GM18951 (cell line): Measurements from ENCODE around the gene TRMT1.
"Not testable (repeated sequence)": the region's sequence is repeated elsewhere in the genome, so short reads cannot be mapped to it uniquely, and the experiment has no call there.

Source experiments
- POLR2A ChIP-seq: IDR thresholded peaks from 4 replicates; pipeline ENCODE4 v1.6.1; 2011; ENCODE audit warnings: mild to moderate bottlenecking; ENCODE audit not compliant: insufficient read length, insufficient read depth; ENCODE audit errors: extremely low read depth
- in situ Hi-C: fragments of 300-500 bp; cut with MboI; formaldehyde crosslinking; loops from one replicate; pipeline ENCODE4 v1.12.0; 2022; ENCODE audit warnings: low sequenced_read_pairs, mixed read lengths, inconsistent platforms; ENCODE audit not compliant: unreplicated experiment

TRMT1 gene

DNA sequence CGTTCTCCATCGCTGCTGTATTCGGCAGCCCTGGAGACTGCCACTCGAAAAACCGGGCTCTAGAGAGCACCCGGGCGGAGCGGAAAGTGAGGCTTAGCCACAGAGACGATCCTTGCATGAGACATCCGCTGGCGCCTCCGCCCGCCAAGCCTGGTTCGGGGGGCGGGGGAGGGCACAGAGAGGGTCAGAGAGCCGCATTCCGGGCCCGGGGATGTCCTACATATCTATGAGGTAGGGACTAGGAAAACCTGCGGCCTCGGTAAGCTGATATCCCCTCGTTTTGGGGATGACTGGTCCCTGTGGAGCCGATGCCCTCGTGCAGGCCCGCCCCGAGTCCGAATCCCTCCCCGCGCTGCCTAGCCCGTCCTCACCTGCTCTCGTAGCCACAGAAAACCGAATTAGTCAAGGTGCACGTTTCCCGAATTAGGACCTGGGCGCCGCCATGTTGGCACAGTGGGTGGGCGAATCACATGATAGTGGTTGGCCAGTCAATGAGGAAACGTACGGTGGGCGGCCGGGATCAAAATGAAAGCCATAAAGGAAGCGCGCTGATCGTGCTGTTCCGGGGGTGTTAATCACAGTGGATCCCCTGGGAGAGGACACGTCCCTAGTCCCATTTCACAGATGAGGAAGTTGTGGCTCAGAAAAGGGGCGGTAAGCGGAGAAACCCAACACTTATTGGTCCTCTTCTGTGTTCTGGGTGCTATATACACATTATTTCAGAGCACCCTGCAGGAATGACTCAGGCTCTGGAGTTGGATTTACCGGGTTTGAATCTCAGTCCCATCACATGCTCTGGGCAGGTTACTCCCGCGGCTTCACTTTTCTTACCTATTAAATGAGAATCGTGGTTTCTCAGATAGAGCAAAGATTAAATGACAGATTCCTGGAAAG lies at the start of gene TRMT1:
Gene TRMT1 (minus strand): TSS at position 459 of the 894 bp plus-strand sequence. CDS start 341 bp downstream, at position 118.
- in situ Hi-C loops, result no loop called here
- peak; percentile 49 for TF ChIP-seq POLR2A

- in situ Hi-C loops, result not testable (repeated sequence)
Measured at GRCh38 chr19:13166151-13166550, 49.6 kb upstream of the TRMT1 start.

- in situ Hi-C loops, result no loop called here
- TF ChIP-seq POLR2A, result no peak
Measured at GRCh38 chr19:13165162-13165997, 48.8 kb upstream of the TRMT1 start.

DNA sequence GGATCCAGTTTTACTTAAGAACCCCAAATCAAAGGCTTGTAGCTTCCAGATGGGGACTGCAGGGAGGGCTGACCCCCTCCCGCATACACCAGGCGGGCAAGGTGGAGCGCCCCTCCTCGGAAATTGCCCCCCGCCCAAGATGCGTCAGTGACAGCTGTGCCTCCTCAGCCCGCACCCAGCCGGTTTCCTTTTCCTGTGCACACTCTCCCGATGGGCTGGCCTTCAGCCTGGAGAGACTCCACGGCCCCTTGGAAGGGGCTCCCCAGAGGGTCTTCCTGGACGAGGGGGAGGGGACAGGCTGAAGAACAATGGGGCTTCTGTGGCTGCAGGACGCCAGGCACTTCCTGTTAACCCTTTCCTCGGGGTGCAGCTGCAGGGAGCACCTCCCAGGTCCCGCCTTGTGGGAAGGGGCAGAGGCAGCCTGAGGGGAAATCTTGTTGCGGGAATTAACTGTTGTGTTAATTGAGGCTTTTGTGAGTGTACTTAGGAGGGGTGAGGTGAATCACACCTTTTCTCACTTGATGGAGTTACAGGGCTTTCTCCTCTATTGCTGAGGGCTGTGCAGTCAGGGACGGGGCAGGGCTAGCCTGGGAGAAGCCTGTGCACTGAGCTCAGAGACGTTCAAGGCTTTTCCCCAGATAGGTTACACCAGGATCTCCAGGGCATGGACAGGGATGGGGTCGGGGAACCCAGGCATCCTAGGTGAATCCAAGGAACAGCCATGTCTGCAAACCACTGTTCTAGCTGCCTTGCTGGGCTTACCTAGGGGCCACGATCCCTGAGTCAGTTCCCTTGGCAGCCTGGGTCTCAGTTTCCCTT lies 48.0 kb upstream of the TRMT1 start:
- in situ Hi-C loops, result no loop called here

GRCh38 chr19:13163609-13164342 lies 47.2 kb upstream of the TRMT1 start:
- in situ Hi-C loops, result no loop called here
- TF ChIP-seq POLR2A, result no peak

More for the DNA sequence above, 48.0 kb upstream of the TRMT1 start:
- no peak for TF ChIP-seq POLR2A

- peak; percentile 83 for TF ChIP-seq POLR2A
- in situ Hi-C loops, result no loop called here
Measured at GRCh38 chr19:13162724-13163608, 46.4 kb upstream of the TRMT1 start.

- TF ChIP-seq POLR2A, result no peak
- in situ Hi-C loops, result no loop called here
Measured at GRCh38 chr19:13160557-13160956, 44.0 kb upstream of the TRMT1 start.

GRCh38 chr19:13159713-13160112 lies 43.2 kb upstream of the TRMT1 start:
- in situ Hi-C loops, result no loop called here
- TF ChIP-seq POLR2A, result no peak

- no peak for TF ChIP-seq POLR2A
- in situ Hi-C loops, result no loop called here
Measured at GRCh38 chr19:13155472-13156359, 39.2 kb upstream of the TRMT1 start.

DNA sequence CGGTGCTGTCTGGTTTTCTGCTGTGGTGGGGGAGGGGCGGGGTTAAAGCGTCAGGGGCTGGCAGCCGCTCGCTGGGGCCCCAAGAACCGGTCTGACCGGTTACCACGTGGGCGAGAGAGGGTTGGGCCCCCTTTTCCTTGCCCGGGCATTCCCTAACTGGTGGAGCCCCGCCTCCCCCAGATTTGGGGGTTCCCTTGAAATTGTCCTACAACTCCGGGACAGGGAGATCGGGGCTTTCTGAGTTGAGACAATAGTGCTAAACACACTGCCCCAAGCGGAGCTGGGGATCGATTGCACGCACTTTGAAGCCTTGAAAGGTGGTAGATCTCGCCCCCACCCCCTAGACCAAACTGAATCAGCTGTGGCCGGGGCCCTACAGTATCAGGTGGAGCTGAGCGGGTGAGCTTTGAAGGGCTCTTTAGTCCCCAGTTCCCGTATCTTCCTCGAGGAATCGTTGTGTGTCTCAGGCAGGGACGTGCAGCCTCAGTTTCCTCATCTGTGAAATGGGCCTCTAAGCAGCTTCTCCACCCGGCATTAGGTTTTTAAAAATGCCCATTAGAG lies 38.5 kb upstream of the TRMT1 start:
- peak; percentile 46 for TF ChIP-seq POLR2A
- in situ Hi-C loops, result no loop called here

DNA sequence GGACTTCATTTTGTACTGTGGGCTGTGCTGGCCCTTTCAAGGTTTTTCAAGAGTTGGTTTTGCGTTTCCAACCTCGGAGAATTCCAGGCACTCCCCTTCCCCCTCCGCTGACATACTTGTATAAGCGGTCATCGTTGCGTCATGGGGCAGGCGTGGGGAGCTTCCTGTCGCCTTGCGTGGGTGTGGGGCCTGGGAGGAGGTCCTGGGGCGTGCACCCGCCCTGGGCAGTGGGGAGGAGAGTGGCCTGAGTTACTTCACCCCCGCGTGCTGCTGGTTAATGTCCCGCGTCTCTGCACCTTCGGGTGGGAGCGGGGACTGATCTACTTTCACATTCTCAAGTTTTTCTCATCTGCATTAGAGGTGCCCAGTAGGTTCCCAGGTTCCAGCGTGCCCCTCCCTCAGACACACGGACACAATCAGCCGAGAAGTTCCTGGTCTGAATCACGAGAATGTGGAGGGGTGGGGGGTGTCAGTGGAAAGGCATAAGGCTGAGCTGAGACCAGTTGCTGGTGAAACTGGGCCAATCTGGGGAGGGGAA lies 37.8 kb upstream of the TRMT1 start:
- in situ Hi-C loops, result no loop called here
- TF ChIP-seq POLR2A, result peak; percentile 56
